T-helper 1 cell (primary cell): Measurements from ENCODE around the gene TLCD3B.
"Not testable (repeated sequence)": the region's sequence is repeated elsewhere in the genome, so short reads cannot be mapped to it uniquely, and the experiment has no call there.

Experiments used
- DNase-seq, 5 donors: peaks; one replicate each; pipeline ENCODE4 v3.0.0-alpha.2; 2012 to 2020

The TLCD3B gene

GRCh38 chr16:30060836-30061554, 29.9 kb upstream of the TLCD3B start:
- DNase-seq: no peak

DNA sequence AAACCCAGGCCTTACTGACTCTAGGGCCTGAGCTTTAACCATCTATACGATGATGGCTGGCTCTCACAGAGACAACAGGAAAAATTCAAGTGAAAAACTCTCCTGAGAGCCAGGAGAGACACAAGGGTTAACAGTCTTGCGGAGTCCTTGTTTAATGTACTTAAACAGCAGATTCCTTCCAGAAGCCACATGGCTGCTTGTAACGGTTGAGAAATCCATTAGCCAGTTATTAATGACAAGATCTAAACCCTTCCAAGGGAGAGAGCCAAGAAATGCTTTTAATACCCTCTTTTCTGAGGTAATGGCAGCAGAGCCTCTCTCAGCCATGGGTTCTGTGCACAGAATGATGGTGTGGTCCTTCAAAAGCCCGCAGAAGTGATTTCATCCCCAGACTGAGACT, 29.3 kb upstream of the TLCD3B start:
- no peak for DNase-seq

GRCh38 chr16:30054959-30055553, 24.0 kb upstream of the TLCD3B start:
- DNase-seq: peak in 3 of 5 donors; percentile 29 to 60 (median 48)

- DNase-seq: no peak
Measured at GRCh38 chr16:30054451-30054850, 23.4 kb upstream of the TLCD3B start.

GRCh38 chr16:30053376-30054015, 22.4 kb upstream of the TLCD3B start:
- no peak for DNase-seq

DNA sequence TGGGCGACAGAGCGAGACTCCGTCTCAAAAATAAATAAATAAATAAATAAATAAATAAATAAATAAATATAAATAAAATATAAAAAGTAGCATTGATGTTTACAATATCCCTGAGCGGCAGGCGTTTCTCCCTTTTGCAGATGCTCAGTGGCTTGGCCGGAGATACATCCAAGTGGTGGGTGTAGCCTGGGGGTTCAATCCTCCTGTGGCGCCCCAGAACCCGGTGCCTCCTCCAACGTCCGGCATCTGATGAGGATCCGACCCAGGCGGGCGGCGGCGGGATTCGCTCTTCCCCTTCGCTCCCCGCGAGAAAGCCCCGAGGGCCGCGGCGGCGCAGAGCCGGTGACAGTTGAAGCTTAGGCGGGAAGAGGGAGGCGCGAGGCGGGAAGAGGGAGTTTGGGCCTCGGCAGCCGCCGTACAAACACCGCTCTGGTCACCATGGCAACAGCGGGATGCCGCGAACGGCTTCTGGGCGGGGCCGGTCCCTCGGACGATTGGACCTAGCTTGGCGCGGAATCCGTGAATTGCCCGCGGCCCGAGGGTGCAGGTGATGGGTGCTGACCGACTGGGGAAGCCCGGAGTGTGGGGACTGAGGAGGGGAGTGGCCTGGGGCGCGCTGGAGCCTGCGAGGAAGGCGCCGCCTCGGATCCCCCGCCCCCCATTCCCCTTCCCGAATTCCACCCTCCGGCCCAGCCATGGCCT, 21.8 kb upstream of the TLCD3B start:
- DNase-seq: peak; percentile 67 to 92 (median 79)

DNA sequence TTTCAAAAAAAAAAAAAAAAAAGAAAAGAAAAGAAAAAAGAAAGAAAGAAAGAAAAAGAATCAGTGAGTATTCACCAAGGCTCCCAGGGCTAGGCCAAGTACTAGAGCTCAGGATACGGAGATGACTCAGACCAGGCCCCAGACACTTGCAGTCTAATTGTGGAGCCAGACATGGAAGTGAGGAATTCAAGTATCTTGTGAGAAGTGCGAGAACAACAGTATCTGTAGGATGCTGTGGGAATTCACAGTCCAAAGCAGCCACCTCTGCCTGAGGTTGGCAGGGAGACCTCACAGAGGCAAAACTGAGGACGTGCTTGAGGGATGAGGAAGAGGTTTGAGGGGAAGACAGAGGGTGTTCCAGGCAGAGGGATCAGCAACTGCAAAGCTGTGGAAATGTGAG, 20.4 kb upstream of the TLCD3B start:
- DNase-seq: no peak

- no peak for DNase-seq
Measured at GRCh38 chr16:30049871-30050270, 18.8 kb upstream of the TLCD3B start.

GRCh38 chr16:30046588-30046987, 15.5 kb upstream of the TLCD3B start:
- DNase-seq: no peak

DNA sequence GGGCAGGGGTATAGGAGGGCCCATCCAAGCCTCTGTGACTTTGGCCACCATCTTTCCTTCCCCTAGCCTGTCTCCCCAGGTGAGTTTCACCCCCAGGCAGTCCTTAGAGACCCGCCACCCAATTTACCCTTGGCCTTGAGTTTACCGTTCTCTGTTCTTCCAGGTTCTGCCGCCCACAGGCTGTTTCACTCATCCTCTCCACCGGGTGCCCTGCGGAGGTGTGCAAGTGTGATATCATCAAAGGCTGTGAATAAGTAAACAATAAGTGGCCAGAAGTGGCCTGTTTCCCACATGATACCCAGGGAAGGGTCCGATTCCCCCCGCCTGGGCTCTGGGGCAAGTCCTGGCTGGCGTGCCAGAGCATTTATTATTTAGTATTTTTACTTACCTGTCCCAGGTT, 15.1 kb upstream of the TLCD3B start:
- no peak for DNase-seq

DNA sequence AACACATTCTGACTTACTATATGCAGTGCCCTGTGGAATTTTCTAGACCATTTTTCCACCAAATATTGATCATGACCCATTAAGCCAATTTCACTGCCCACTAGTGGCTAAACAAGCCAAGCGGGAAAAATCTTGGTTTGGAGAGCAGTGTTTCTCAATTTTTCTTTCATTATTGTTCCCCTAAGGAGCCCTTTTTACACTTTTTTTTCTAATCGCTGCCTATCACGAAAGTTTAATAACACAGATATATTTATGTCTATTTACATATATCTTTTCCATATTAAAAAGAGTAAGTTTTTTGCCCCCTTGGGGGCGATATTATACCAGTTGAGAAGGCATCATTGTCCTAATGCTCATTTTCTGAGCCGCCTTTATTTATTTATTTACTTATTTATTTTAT, 10.8 kb upstream of the TLCD3B start:
- no peak for DNase-seq

DNA sequence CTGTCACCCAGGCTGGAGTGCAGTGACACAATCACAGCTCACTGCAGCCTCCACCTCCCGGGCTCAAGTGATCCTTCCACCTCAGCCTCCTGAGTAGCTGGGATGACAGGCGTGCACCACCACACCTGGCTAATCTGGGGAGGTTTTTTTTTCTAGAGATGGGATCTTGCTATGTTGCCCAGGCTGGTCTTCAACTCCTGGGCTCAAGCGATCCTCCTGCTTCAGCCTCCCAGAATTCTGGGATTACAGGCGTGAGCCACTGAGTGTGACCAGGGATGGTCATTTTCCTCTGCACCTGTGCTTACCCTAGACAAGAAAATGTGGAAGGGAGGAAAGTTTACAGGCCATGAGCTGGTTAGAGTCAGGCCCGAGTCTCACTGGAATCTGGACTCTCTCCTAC, 9.6 kb upstream of the TLCD3B start:
- DNase-seq: not testable (repeated sequence)

DNA sequence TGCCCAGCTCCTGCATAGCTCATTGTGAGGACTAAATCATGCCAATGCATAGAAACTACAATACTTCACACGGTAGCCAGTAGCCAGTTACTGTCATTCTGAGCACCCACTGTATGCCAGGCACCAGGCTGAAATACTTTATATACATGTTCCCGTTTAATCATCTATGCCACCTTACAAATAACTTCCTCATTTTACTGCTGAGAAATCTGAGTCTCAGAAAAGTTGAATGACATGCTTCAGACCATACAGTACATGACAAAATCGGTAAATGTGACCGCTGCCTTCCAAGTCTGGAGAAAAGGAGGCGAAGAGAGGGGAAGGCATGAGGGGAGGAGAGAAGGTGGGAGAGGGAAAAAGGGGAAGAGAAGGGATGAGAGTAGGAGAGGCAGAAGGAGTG, 9.2 kb upstream of the TLCD3B start:
- DNase-seq: no peak

DNA sequence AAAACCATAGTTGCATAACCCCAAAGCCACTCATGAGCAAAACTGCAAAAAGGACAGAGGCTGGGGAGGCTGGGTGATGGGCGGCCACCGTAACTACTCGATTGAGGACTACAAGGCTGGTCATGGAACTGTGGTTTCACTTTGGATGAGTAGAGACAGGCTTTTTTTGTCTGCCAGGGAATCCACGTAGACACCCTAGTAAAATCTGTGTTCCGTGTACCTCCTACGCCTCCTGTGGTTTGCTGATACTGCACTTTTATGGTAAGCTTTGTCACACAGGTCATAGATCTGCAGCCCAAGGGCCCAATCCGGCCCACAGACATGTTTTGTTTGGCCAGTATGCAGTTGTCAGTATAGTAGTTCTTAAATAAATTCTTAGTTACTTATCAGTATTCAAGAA, 2.2 kb upstream of the TLCD3B start:
- DNase-seq: no peak

- peak in 4 of 5 donors; percentile 43 to 65 (median 50) for DNase-seq
Measured at GRCh38 chr16:30032083-30032819, 1.2 kb upstream of the TLCD3B start.

DNA sequence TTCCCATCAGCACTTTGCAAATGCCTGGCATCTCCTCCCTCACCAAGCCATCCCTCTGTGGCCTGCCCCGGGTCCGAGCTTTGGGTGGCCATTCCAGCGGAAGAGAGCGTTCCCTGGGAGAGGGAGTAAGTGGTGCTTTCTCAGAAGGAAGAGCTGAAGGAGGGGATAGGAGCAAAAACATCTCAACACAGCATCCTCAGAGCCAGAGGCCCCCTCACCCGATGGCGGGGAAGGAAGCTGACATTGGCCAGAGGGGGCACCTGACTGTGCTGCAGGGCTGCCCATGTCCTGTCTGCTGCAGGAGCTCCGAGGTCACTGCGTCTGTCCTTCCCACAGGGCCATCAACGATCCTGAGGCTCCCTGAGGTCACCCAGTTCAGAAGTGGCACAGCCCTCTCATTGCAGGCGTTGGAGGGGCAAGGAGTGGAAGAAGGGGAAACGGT, 427 bp upstream of the TLCD3B start:
- no peak for DNase-seq

GRCh38 chr16:30030011-30030685, 923 bp downstream of the TLCD3B start:
- no peak for DNase-seq

- no peak for DNase-seq
Measured at GRCh38 chr16:30028438-30029076, 2.5 kb downstream of the TLCD3B start.

DNA sequence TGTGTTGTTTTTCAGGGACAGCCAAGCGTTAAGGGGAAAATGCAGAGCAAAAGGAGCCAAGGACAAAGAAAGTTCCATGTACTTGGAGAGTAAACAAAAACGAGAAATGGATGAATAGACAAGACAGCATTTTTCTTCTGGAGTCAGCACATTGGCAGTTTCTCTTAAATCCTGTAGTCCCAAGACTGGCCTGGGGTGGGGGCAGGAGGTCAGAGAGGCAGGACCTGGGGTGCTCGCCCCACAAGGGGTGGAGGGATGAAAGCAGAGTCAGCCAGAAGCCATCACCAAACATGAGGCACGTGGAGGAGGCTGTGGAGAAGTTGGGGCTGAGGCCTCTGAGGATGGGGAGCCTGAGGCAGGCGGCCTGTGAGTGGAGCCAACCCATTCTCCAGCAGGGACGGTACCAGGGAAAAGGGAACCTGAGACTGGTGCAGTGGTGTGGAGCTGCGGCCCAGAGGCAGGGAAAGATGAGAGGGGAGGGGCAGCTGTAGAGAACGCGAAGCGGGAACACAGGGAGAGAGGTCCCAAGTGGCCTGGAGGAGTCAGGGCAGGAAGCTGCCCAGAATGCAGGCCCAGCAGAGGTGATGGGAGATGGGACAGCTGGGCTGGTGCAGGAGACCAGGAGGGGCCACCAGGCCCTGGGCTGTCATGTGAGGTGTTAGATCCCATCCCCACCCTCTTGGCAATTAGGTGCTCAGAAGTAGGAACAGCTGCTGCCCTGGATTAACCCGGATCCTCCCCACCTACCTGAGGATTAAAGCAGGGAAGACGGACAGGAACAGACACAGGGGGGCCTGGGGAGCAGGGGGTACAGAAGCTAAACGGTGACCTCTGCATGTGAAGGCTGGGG, 3.3 kb downstream of the TLCD3B start:
- no peak for DNase-seq

DNA sequence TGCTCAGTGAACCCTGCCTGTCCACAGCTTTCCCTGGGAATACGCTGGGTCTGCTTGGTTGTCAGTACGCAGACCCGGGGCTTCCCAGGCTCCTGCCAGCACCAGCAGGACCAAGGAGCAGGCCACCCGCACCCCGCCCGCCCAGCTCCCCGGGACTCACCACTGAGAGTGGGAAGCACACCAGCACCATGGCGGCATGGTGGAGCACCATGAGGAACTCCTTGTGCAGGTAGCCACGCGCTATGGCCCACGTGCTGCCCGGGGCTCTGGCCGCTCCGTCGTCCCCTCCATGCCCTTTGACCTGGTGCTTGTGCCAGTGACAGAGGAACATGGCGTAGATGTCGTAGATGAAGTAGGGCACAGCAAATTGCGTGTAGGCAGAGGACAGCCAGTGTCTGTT, 4.6 kb downstream of the TLCD3B start:
- no peak for DNase-seq

GRCh38 chr16:30025574-30025973, 5.5 kb downstream of the TLCD3B start:
- DNase-seq: no peak
